Measurements from ENCODE around the gene CRYM.
"Not testable (repeated sequence)": the region's sequence is repeated elsewhere in the genome, so short reads cannot be mapped to it uniquely, and the experiment has no call there.

CRYM gene

DNA sequence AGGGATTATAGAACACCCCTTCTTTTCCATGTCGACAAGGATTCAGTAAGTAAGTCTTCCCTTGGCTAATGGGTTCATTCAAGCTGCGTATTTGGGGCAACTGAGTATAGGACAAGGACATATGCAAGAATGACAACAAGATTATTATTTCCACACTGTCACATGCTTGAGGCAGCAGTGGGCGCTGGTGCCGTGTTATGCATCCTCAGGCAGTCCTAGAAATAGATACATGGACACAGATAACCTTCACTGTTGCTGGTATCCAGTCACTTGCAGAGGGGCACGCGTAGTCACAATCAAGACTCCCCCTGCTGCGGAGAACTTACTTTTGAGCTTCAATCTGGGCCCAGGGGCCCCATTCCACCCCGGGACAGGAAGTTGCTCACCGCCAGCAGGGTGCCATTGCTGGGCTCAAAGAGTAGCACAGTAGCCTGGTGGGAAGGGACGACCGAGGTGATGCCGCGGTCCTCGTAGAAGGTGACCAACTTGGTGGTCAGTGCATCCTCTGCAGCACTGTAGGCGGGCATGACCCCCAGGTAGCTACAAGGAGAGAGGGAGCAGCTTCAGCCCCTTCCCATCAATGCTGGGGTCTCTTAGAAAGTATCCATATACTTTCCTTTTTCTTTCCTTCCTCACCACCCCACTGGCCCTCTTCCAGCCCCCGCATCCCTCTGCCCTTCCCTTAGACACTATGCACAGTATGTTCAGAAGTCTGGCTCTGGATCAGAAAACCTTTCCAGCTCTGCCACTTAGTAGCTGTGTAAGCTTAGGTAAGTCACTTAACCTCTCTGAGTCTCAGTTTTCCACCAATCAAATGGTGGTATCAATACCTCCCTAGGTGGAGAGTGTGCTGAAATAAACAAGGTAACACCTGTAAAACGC lies 804 bp downstream of the CRYM start:
- DNase-seq: no peak

DNA sequence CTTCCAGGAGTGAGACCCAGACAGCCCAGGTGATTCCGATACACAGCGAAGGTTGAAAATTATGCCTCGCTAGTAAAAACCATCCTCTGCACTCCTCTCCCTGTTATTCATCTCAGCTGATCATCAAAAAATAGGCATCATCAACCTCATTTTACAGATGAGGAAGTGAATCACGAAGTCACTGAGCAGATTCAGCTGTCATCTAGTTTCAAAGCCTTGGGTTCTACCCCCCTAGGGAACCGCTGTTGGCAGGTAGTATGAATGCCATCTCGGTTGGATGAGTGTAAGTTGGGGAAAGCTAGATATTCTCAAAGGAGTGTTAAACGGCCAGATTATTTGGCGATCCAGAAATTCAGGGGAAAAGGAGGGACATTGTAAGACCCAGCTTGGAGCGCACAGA lies 2.0 kb downstream of the CRYM start:
- no peak for DNase-seq

DNA sequence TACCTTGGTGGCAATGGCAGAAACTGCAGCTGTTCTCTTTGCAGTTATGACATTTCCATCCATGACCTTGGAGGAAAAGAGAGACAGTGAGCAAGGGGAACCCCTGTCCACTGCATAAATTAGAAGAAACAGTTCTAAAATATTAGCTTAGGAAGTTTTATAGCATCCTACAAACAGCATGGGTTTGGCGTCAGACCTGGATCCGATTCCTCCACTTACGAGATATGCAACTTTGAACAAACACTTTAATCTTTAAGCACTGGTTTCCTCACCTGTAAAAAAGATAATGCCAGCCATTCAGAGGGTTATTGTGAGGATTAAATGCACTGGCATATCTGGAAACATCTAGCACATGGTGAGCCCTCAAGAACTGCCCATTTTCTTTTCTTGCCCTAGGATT lies 2.6 kb downstream of the CRYM start:
- no peak for DNase-seq

DNA sequence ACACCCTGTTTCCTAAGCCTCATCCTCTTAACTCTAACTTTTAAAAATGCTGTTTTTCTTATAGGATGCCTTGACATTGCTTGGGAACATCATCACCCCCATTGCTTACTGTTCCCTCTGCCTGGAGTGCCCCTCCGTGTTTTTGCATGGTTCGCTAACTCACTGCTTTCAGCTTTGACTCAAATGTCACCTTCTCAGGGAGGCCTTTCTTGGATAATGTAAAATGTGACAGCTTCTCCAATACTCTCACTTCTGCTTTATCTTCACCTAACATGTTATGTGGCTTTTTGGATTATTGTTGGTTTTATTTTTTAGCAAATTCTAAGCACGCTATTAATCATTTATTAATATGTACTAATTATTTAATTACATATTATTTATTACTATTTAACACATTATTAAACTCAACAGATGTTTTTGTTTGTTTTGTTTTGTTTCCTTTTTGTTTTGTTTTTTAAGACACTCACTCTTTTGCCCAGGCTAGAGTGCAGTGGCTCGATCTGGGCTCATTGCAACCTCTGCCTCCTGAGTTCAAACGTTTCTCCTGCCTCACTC lies 3.8 kb downstream of the CRYM start:
- no peak for DNase-seq

DNA sequence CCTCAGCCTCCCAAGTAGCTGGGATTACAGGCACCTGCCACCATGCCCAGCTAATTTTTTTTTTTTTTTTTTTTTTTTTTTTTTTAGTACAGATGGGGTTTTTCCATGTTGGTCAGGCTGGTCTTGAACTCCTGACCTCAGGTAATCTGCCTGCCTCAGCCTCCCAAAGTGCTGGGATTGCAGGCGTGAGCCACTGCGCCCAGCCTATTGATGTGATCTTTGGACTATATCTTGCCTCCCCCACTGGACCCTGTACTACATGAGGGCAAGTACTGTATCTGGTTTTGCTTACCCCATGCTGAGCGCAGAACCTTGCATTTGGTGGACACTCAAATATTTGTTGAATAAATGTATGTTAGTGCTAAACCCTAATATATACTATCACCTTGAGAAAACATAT lies 5.3 kb downstream of the CRYM start:
- DNase-seq: not testable (repeated sequence)

DNA sequence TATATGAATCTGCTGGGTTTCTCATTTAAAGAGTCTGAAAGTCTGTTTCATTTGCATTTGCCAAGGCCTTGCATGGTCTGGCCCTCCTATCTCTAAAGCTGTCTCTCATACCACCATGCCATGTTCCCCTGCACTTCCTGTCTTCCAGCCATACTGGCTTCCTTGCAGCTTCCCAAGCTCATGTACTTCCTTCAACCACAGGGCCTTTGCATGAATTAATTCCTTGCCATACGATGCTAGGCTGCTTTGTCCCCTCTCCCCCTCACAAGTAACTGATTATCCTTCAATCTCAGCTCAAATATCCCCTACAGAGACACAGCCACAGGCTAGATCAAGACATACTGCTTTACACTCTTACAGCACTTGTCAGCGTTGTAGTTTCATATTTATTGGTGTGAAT lies 5.8 kb downstream of the CRYM start:
- DNase-seq: no peak

DNA sequence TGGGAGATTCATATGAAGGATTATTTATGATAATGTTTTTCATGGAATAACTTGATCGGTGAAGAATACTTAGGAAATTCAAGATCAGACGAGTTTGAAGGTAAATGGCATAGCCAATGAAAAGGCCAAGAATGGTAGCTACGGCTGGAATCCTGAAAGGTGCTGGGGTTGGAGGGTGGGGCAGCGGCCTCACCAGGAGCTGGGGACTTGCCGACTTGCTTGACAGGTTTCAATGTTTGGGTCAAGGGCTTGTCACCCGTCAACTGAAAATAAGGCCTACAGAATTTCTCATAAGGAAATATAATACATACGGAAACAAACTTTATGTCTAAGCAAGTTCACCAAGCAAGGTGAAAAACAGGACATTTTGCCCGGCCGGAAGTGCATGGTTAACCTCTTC lies 9.9 kb downstream of the CRYM start:
- no peak for DNase-seq

DNA sequence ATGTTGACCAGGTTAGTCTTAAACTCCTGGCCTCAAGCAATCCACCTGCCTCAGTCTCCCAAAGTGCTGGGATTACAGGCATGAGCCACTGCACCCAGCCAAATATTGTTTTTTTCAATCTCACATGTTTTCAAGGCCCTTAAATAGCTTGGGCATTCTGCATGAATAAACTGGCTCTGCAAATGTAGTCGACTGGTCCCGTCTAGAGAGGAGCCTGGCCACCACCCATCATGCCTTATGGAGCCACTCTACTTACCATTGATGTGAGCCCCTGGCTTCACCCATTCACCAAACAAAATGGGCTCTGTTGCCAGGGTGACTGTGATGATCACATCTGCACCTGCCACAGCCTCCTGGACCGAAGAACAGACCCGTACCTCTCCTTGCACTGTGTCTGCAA lies 10.8 kb downstream of the CRYM start:
- DNase-seq: no peak

DNA sequence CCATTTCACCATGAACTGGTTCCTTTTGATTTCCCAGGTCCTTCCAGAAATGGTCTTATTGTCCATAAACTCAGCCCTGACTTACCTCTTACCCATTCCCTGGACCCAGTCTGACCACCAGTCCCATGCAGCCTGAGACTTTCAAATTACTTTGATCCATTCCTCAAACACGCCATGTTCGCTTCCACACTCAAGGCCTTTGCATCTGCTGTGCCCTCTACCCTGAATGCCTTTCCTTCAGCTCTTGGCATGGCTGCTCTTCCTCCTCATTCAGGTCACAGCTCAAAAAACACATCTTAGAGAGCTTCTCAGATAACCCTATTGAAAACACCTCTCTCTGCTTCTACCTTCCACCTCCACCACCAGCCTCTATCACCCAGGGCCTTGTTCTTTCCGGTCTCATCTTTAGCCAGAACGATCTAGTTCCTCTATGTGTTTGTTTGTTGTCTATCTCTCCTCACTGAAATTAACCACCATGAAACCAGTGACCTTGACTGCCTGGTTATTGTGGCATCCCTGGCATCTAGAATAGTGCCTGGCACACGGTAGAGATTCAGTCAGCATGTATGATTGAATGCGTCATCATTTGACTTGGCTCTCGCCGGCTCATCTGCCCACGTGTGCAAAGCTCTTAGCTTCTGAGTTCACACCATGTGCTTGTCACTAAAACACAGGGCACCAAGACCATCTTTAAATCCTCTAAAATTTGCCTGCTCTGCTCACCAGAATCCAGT lies 12.8 kb downstream of the CRYM start:
- no peak for DNase-seq

DNA sequence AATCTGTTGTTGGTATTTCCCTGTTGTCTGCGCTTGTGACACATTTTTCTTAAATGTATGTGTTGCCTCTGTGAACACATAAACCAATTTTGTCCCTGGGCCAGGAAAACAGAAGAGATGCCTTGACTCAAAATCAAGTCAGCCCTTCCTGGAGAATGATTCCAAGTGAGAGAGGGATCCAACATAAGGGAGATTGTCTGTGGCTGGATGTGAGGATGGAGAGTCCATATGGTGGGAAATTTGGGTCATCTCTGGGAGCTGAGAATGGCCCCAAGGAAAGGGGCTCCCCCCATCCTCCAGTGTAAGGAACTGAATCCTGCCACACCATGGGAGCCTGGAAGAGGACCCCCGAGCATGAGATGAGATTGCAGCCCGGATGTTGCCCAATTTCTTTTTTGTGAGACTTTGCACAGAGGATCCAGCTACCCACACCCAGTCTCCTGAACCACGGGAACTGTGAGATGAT lies 13.5 kb downstream of the CRYM start:
- no peak for DNase-seq

DNA sequence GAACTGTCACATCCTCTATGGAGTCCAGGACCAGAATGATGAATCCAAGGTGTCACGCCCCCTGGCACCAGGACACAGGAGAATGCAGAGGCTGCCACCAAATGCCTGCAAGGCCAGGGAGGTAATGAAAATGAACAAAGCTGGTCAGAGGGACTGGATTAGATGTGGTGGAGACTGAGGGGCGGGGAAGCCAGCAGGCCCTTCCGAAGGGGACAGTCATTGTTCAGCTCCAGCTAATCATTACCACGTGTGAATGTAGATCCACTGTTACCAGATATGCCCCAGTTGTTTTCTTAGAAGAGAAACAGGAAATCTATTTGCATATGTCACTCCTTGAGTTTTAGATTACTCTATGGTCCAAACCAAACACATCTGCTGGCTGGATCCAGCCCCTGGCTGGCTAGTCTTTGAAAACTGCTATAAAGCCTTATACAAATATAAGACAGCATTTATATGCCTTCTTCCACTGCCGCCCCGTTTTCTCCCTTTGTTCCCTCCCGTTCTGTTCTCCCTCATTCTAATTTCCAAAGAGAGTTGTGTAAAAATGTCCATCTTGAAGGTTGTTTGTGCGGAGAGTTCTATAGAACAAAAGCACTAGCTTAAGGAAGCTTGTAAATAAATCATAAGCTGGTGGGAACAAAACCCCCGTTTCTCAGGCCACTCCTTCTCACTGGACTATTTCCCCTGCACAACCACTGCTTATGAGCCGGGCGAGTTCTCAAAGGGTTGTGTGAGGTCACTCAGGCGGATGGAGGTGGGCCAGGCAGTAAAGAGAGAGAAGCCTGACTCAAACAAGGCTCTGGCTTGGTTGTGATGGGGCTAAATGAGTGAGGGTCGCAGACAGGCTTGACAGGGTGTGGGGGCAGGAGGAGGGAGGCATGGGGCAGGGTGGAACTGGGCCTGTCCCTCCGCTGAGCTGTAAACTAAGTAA lies 14.2 kb downstream of the CRYM start:
- no peak for DNase-seq

DNA sequence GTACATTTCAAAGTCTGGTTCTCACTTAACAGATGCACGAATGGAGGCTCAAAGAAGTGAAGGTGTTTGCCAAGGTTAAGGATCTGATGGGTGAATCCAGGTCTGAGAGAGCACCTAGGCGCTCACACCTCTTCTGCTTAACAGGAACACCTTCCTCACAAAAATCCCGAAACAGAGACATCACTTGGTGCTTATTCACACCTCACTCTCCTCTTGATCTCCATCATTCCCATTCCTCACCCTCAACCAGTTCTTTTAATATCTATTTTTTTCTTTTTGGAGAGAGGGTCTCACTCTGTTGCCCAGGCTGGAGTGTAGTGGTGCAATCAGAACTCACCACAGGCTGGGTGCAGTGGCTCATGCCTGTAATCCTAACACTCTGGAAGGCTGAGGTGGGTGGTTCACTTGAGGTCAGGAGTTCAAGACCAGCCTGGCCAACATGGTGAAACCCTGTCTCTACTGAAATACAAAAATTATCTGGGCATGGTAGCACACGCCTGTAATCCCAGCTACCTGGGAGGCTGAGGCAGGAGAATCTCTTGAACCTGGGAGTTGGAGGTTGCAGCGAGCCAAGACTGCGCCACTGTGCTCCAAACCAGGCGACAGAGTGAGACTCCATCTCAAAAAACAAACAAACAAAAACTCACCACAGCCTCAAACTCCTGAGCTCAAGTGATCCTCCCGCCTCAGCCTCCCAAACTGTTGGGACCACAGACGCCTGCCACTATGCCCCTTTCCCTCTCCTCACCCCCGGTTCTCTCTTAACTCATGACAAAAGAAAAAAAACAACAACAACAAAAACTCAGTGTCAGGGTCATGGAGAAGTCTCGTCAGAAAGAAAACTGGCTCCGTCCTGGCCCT lies 15.1 kb downstream of the CRYM start:
- no peak for DNase-seq

DNA sequence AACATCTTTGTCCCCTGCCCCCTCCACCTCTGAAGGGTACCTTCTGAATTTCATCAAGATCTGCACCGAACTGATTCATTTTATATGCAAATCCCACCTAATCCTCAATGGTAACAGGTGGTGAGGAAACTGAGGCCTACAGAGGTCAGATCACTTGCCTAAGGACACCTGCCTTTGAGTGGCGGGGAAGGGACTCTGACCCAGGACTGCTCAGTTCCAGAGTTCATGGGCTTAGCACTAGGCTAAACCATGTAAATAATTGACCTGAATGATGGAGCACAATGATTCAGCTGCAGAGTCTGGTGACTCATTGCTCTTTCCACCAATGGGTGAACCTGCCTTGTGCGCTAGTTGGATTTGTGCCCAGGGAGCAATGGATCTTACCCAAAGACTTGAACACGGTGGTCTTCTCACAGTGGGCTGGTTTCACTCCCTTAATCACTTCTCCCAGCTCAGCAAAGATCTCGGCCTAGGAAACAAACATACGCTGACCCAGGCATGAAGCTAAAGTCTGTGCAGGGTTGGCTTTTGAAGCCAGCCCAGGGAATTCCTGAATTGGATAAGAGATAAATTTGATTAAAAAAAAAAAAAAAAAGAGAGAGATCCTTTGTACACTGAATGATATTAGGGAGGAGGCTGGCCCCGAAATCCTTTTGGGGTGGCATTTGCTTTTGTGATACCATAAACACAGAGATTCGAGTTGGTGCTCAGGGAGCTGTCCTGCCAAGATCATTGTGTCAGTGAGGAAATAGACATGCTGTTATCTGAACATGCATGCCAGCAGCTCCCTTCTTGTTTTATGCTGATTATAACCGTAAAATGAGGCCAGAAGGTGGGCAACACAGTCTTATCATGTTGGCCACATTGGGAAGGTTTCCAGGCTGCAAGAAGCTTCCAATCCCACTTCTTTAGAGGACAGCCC lies 17.0 kb downstream of the CRYM start:
- DNase-seq: no peak

DNA sequence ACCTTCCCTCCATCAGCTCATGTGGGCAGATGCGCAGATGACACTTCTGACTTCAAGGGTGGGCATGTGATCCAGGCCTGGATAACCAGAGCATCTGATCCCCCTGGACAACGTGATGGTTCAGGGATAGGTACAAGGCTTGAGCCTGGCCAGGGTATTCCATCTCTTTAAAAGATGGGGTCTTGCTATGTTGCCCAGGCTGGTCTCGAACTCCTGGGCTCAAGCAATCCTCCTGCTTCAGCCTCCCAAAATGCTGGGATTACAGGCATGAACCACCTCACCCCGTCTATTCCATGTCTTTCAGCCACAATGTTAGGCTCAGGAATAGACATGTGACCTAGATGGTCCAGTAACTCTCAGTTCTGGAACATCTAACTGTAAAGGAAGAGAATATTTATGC lies 20.8 kb downstream of the CRYM start:
- DNase-seq: no peak

DNA sequence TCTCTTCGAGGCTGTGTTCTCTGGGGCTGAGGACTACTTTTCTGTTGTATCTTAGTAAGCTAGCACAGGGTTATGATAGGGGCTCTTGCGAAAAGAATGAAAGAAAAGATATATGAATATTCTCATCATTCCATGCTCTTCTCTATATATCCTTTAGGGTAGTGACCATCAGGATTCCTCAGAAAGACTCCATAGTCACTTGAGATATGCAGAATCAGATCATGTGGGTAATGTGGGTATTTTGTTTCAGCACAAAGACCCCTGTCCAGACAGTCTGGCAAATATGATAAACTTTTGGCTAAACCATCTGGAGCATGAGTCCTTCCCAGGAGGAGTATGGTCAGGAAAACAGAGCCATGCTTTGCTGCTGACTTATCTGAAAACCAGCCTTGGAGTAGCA lies 21.5 kb downstream of the CRYM start:
- DNase-seq: no peak

DNA sequence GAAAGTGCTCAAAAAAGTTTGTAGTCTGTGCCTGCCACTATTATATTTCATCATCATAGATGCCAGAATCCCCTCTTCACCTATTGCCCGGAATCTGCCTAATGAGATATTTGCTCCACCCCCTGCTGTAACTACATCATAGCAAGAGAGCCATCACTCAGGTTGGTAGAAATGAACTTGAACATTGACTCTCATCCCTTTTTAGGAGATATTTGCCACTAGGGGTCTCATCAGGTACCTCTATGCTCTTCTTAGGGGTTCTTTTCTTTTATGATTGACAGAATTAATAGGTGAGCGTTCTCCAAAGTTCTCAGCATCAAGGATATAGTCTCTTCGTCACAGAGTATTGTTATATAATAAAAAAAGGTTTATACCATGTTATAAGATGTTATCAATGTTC lies 24.6 kb downstream of the CRYM start:
- no peak for DNase-seq

DNA sequence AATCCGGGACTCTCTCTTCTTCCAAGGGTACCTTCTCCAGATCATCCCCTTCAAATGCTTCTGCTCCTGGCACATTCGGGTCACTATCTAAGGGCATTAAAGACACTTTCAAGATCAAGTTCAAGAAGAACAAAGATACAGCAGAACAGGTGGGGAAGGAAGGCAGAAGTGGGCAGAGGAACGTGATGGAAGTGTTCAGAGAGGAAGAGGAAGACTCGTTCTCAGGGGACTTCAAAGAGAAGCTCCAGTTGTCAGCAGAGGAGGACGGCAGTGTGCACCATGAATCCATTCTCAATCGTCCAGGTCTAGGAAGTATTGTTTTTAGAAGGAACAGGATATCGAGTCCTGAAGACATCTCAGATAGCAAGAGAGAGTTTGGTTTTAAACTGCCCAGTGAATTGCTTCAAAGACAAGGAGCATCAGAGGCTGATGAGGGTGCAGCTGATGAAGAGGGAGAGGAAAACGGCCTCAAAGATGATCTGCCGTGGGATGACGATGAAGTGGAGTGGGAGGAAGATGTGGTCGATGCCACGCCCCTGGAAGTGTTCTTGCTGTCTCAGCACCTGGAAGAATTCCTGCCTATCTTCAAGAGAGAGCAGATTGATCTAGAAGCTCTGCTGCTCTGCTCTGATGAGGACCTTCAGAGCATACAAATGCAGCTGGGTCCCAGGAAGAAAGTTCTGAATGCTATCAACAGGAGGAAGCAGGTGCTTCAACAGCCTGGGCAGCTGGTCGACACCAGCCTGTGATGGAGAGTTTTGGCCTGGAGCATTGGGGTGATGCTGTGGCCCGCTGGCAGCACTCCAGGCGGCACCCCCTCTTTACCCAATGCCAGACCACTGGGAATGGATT lies 27.8 kb downstream of the CRYM start:
- DNase-seq: no peak

DNA sequence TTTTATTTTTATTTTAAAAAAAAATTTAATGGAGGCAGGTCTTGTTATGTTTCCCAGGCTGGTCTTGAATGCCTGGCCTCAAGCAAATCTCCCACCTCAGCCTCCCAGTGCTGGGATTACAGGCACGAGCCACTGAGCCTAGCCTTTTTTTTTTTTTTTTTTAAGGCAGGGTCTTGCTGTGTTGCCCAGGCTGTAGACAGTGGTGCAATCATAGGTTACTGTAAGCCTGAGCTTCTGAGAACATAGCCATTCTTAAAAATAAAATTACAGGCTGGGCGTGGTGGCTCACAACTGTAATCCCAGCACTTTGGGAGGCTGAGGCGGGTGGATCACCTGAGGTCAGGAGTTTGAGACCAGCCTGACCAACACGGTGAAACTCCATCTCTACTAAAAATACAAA lies 29.9 kb downstream of the CRYM start:
- DNase-seq: not testable (repeated sequence)

DNA sequence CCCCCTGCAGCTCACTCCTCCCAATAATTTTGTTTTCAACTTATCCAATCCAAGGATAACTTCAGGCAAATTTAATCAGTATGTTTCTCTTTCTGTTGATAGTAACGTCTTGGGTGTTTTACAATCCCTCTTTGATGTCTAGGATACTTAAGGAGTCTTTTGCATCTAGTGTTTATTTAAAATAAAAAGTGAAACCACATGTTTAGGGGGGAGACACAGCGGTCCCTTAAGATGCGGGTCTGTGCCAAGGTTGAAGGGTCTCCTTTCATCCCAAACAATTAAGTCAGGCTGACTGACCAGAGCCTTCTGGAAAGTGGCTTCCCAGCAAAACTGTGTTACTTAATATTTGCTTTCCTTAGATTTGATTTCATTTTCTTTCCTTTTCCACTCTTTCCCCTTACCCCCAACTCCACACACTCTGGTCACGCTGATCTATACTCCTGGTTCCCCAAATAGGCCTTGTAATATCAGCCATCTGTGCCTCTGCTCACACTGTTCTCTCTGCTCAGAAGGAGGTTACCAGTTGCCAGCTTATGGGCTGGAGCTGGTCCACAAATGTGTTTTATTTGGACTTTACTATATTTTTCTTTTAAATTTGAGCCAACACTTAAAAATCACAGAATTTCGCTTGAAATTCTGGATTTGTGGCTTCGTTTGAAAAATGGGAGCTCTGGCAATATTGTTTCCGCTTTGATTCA lies 33.4 kb downstream of the CRYM start:
- no peak for DNase-seq
